ENCODE data around the gene SPACA1.

Gene SPACA1

GRCh38 chr6:88044530-88044929 is 3.1 kb upstream of the SPACA1 start:
- H3K36me3 ChIP-seq: no peaks in the 10 kb centered on the region
- DNase-seq: no peak
- H3K9me3 ChIP-seq: peaks cover 0 to 2% (median 0%) of the 10 kb centered on the region in 3 donors
- no peaks in the 10 kb centered on the region for H3K27me3 ChIP-seq
- no peak overlapping the region for H3K4me3 ChIP-seq
- intact Hi-C loops (cut with DNase I; ENCODE audit: low total_unique reads): no loop called here
- no peaks in the 10 kb centered on the region for H3K4me1 ChIP-seq
- H3K27ac ChIP-seq: no peak overlapping the region
- TF ChIP-seq, protein P1, sequence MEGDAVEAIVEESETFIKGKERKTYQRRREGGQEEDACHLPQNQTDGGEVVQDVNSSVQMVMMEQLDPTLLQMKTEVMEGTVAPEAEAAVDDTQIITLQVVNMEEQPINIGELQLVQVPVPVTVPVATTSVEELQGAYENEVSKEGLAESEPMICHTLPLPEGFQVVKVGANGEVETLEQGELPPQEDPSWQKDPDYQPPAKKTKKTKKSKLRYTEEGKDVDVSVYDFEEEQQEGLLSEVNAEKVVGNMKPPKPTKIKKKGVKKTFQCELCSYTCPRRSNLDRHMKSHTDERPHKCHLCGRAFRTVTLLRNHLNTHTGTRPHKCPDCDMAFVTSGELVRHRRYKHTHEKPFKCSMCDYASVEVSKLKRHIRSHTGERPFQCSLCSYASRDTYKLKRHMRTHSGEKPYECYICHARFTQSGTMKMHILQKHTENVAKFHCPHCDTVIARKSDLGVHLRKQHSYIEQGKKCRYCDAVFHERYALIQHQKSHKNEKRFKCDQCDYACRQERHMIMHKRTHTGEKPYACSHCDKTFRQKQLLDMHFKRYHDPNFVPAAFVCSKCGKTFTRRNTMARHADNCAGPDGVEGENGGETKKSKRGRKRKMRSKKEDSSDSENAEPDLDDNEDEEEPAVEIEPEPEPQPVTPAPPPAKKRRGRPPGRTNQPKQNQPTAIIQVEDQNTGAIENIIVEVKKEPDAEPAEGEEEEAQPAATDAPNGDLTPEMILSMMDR (IDR thresholded peaks at IDR 0.05): no peak

DNA sequence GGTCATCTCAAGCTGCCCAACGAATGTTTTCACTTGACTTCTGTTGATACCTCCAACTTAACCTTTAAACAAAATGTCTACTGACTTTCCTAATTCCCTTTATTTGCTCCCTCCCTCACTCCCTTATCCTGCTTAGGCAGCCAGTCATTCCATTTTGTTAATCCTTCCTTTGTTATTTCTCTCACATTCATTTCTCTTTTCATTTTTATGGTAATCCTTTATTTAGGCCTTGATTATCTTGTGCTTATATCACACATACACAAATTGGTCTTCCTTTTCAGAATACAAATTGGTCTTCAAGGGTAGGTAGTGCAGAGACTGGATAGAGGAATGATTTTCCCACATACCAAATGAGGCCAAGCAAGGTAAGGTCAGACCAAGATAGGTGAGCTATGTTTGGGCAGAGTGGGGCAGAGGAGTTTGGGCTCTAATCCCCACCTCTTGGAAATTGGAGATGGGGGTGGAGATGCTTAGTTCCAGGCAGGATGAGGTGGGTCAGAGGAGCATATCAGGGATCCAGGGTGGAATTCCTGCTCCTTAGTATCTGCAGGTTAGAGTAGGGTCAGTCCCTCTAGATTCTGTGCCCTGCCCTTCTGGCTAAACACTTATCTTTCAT is 2.0 kb upstream of the SPACA1 start:
- TF ChIP-seq, protein P1 (IDR thresholded peaks at IDR 0.05): no peak
- intact Hi-C loops (cut with DNase I; ENCODE audit: low total_unique reads): no loop called here
- peaks cover 0 to 2% (median 0%) of the 10 kb centered on the region in 3 donors for H3K9me3 ChIP-seq

GRCh38 chr6:88048578-88048977 is 937 bp downstream of the SPACA1 start:
- intact Hi-C loops (cut with DNase I; ENCODE audit: low total_unique reads): no loop called here

More for the DNA sequence above, 2.0 kb upstream of the SPACA1 start:
- Histone ChIP-seq H3K36me3 (no peaks in the 10 kb centered on the region), H3K27ac (no peak overlapping the region), H3K4me1 (no peaks in the 10 kb centered on the region), H3K27me3 (no peaks in the 10 kb centered on the region), H3K4me3 (no peak overlapping the region)
- DNase-seq: no peak

DNA sequence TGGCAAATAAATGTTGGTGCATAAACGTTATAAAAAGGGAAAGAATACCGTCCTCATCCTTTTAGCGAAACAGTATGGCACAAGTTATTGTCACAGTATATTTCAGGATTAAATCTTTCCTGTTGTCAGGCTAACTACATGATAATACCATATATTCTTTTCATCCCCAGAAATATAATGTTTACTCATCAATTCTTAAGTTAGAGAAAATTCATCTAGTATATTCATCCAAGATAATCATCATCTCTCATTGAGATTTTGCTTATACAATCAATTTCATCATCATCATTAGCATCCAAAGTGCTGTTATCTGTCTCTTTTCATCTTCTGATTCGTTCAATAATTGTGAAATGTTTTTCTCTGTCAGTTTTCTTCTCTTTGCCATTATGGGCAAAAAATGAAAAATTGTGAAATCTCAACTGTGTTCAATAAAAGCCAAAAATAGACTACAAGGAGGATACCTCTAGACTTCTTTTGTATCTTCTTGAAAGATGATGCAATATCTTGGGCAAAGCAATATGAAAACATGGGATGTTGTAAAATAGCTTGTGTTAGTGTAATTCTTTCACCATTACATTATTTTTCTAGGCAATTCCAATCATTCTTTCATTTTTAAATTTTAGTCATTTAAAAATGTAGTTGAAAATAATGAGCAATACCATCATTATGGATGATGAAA is 2.6 kb downstream of the SPACA1 start:
- Histone ChIP-seq H3K27me3 (no peaks in the 10 kb centered on the region), H3K4me3 (no peak overlapping the region), H3K4me1 (no peaks in the 10 kb centered on the region), H3K9me3 (peaks cover 0 to 2% (median 0%) of the 10 kb centered on the region in 3 donors), H3K36me3 (no peaks in the 10 kb centered on the region), H3K27ac (no peak overlapping the region)
- intact Hi-C loops (cut with DNase I; ENCODE audit: low total_unique reads): no loop called here
- no peak for DNase-seq
- TF ChIP-seq, protein P1 (IDR thresholded peaks at IDR 0.05): no peak

More at GRCh38 chr6:88048578-88048977, 937 bp downstream of the SPACA1 start:
- DNase-seq: no peak
- Histone ChIP-seq H3K4me1 (no peaks in the 10 kb centered on the region), H3K27me3 (no peaks in the 10 kb centered on the region), H3K4me3 (no peak overlapping the region), H3K27ac (no peak overlapping the region), H3K36me3 (no peaks in the 10 kb centered on the region), H3K9me3 (peaks cover 0 to 2% (median 0%) of the 10 kb centered on the region in 3 donors)
- TF ChIP-seq, protein P1 (IDR thresholded peaks at IDR 0.05): no peak

- TF ChIP-seq, protein P1 (IDR thresholded peaks at IDR 0.05): no peak
- H3K27ac ChIP-seq: no peak overlapping the region
- no peaks in the 10 kb centered on the region for H3K36me3 ChIP-seq
- no peak overlapping the region for H3K4me3 ChIP-seq
- intact Hi-C loops (cut with DNase I; ENCODE audit: low total_unique reads): no loop called here
- no peak for DNase-seq
- no peaks in the 10 kb centered on the region for H3K4me1 ChIP-seq
- no peaks in the 10 kb centered on the region for H3K9me3 ChIP-seq
- H3K27me3 ChIP-seq: no peaks in the 10 kb centered on the region
Measured at GRCh38 chr6:88059191-88059590, 11.6 kb downstream of the SPACA1 start.

Data from tibial artery (tissue), 4 donors.